Measurements from ENCODE around the gene AKAP13.

Gene AKAP13

DNA sequence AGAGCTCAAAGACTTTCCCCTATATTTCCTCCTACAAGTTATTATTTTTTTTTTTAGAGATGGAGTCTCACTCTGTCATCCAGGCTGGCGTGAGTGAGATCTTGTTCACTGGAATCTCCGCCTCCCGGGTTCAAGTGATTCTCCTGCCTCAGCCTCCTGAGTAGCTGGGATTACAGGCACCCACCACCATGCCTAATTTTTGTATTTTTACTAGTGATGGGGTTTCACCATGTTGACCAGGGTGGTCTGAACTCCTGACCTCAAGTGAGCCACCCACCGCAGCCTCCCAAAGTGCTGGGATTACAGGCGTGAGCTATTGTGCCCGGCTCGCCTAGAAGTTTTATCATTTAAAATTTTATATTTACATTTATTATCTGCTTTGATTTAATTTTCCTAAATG, 5.9 kb downstream of the AKAP13 start:
- Mint-ChIP-seq H3K4me1 (peaks cover 43% of the 10 kb centered on the region), H3K27me3 (no peaks in the 10 kb centered on the region)

DNA sequence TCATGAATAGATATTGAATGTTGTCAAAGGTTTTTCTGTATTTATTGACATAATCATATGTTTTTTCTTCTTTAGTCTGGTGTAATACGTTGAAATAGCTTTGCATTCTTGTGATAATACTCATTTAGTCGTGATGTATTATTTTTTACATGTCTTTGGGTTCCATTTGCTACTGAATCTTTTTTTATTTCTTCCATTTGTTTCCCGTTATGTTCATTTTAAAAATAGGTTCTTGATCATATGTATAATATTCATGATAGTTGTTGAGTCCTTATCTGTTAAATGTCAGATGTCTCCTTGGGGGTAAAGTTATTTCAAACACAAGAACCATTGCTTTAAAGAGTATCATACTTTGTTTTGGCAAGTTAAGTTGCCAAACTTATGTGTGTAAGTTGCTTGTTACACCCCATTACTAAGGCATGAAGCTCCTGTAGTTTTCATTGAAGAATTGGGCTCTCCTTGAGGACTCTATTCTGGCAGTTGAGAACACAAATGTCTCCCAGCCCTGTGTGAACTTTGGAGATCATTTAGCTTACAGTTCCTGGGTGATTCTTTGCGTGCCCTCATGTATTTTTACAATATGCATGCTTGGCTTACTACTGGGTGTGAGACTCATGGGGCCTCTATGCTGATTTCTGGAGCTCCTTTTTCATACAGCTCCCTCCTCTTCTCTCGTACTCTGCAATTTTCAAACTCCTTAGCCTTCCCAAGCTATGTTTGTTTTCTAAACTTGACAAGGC, 8.3 kb downstream of the AKAP13 start:
- no peak for DNase-seq (ENCODE audit: low spot score in 2 of 2)
- Mint-ChIP-seq H3K4me3 (peak overlapping the region; percentile 66), H3K27ac (no peak overlapping the region), H3K27me3 (no peaks in the 10 kb centered on the region), H3K36me3 (peaks cover 12% of the 10 kb centered on the region), H3K4me1 (peaks cover 32% of the 10 kb centered on the region), H3K9me3 (no peaks in the 10 kb centered on the region)
- ATAC-seq (ENCODE audit: low read depth): no peak

More for the DNA sequence above, 5.9 kb downstream of the AKAP13 start:
- ATAC-seq (ENCODE audit: low read depth) (no peak), DNase-seq (ENCODE audit: low spot score in 2 of 2) (no peak)
- Mint-ChIP-seq H3K9me3 (no peaks in the 10 kb centered on the region), H3K4me3 (no peak overlapping the region), H3K27ac (no peak overlapping the region), H3K36me3 (peaks cover 12% of the 10 kb centered on the region)

DNA sequence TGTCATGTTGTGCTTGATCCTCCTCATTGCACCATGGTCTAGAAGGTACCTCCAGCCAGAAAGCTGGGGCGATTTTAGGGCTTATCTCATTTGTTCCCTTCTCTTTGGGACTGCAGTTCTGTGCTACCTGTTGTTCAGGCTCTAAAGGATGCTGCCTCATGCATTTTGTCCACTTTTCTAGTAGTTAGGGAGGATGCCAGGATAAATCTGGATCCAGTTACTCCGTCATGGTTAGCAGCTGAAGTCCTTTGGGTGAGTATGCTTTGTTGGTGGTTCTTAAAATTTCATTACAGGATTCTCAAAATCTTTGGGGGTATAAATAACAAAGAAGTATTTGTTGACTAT, 8.9 kb downstream of the AKAP13 start:
- Mint-ChIP-seq H3K4me1 (peaks cover 37% of the 10 kb centered on the region), H3K27ac (no peak overlapping the region), H3K4me3 (no peak overlapping the region), H3K9me3 (no peaks in the 10 kb centered on the region), H3K36me3 (peaks cover 12% of the 10 kb centered on the region), H3K27me3 (no peaks in the 10 kb centered on the region)
- no peak for DNase-seq (ENCODE audit: low spot score in 2 of 2)
- no peak for ATAC-seq (ENCODE audit: low read depth)

DNA sequence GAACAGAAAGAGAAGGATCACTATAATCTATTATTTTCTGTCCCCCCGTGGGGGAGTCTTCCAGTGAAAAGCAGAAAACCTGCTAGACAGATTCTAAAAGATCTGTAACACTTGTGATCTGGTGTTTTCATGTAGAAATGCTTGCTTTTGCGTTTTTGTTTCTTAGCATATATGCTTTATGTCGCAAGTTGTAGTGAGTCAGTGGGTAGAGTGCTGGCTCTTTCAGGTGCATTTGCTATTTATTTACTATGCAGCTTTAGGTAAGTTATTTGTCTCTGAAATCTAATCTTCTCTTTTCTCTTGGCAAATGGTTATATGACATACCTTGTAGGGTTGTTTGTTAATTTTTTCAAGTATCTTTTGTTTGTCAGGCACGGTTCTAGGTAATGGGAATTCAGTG, 9.4 kb downstream of the AKAP13 start:
- DNase-seq (ENCODE audit: low spot score in 2 of 2) (no peak), ATAC-seq (ENCODE audit: low read depth) (no peak)
- H3K4me3 Mint-ChIP-seq: no peak overlapping the region
- no peaks in the 10 kb centered on the region for H3K27me3 Mint-ChIP-seq
- peaks cover 39% of the 10 kb centered on the region for H3K4me1 Mint-ChIP-seq
- no peak overlapping the region for H3K27ac Mint-ChIP-seq
- peaks cover 11% of the 10 kb centered on the region for H3K36me3 Mint-ChIP-seq
- H3K9me3 Mint-ChIP-seq: no peaks in the 10 kb centered on the region

DNA sequence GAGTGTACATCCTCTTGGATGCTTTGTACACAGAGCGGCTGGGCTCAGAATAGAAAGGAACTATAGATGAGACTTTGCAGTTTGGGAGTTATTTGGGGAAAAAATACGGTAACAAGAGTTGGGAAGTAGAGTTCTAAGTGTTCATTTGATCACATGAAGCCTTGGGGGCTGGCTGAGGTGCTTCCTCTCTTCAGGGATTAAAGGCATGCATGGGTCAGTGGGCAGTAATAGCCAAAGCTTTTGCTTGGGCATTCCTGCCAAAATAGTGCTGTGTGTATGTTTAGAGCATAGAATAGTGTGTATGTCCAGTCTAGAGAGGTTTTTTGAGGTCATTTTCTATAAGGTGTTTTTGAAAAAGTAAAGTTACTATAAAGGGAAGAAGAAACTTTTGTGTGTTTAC, 12.8 kb downstream of the AKAP13 start:
- peak overlapping the region; percentile 74 for H3K27ac Mint-ChIP-seq
- no peaks in the 10 kb centered on the region for H3K27me3 Mint-ChIP-seq
- H3K9me3 Mint-ChIP-seq: no peaks in the 10 kb centered on the region
- no peak overlapping the region for H3K4me3 Mint-ChIP-seq
- peaks cover 4% of the 10 kb centered on the region for H3K36me3 Mint-ChIP-seq
- DNase-seq (ENCODE audit: low spot score in 2 of 2) (no peak), ATAC-seq (ENCODE audit: low read depth) (no peak)
- H3K4me1 Mint-ChIP-seq: peaks cover 31% of the 10 kb centered on the region

DNA sequence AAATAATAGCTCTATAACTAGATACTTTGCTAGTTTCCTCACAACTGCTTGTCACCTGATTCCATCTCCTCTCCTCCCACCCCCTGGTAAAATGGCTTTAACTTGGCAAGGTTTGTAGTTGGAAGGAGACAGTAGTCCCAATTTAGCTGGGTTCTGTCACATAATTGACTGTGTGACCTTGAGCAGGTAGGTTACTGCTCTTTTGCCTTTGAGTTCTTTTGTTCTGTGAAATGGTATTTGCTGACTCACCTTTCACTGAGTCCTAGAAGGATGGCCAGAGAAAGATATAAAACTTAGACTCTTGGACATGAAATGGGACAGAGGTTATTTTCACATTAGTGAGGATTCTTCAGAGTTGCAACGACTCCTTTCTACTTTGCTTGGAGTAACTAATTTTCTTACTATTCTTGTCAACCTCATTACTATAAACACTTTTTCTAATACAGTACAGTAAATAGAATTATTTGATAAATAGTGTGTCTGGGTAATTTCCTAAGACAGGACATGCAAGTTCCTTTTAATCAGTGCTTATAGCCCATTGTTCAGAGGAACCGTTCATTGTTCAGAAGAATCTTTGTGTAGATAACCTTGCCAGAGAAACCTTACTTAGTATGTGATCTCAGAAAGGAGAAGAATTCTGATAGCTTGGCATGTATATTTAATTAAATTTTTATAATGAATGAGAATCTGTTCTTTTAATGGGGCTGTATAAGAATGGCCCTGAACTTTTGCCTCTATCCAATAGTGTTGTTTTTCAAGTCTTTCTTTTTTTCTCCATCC, 14.3 kb downstream of the AKAP13 start:
- peaks cover 36% of the 10 kb centered on the region for H3K4me1 Mint-ChIP-seq
- H3K27ac Mint-ChIP-seq: peak overlapping the region; percentile 14
- ATAC-seq (ENCODE audit: low read depth) (no peak), DNase-seq (ENCODE audit: low spot score in 2 of 2) (no peak)
- peaks cover 8% of the 10 kb centered on the region for H3K36me3 Mint-ChIP-seq
- no peaks in the 10 kb centered on the region for H3K27me3 Mint-ChIP-seq
- H3K9me3 Mint-ChIP-seq: no peaks in the 10 kb centered on the region
- no peak overlapping the region for H3K4me3 Mint-ChIP-seq

DNA sequence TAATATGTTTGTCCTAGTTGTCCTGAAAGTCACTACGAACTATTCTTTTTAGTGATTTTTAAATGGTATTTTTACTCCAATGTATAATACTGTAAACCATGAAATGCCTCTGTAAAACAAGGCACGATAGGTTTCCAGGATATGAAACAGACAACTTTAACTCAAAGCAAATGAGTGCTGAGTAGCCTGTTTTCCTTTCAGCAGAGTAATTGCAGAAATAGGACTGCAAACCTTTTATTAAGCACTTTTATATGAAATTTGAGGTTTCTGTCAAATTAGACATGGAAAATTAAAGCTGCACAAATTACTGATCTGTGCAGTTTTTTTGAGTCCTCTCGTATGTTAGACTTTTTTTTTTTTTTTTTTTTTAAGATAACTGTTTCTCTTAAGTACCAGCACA, 16.2 kb downstream of the AKAP13 start:
- H3K36me3 Mint-ChIP-seq: peaks cover 6% of the 10 kb centered on the region
- no peaks in the 10 kb centered on the region for H3K27me3 Mint-ChIP-seq
- no peaks in the 10 kb centered on the region for H3K9me3 Mint-ChIP-seq
- DNase-seq (ENCODE audit: low spot score in 2 of 2) (no peak), ATAC-seq (ENCODE audit: low read depth) (no peak)
- H3K4me3 Mint-ChIP-seq: no peak overlapping the region
- peaks cover 42% of the 10 kb centered on the region for H3K4me1 Mint-ChIP-seq
- no peak overlapping the region for H3K27ac Mint-ChIP-seq

DNA sequence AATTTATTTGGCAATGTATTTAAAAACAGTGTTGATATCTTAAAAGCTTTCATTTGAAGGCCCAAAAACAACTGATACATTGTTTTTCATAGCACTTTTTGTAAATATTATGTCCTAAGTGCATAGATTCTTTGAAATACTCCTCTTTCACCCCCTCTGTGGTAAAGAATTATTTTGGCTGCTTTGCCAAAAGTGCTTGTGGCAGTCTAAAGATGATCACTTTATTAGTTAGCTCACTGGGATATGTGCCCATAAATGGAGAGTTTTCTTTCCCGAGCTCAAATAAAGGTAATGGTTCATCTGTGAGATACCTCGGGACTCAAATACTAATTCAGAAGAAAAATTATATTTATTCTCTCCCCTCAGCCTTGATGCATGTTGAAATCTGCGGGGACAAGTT, 16.7 kb downstream of the AKAP13 start:
- H3K9me3 Mint-ChIP-seq: no peaks in the 10 kb centered on the region
- H3K4me1 Mint-ChIP-seq: peaks cover 48% of the 10 kb centered on the region
- no peak overlapping the region for H3K4me3 Mint-ChIP-seq
- H3K27ac Mint-ChIP-seq: peak overlapping the region; percentile 35
- ATAC-seq (ENCODE audit: low read depth): no peak
- H3K27me3 Mint-ChIP-seq: no peaks in the 10 kb centered on the region
- peaks cover 6% of the 10 kb centered on the region for H3K36me3 Mint-ChIP-seq
- no peak for DNase-seq (ENCODE audit: low spot score in 2 of 2)

DNA sequence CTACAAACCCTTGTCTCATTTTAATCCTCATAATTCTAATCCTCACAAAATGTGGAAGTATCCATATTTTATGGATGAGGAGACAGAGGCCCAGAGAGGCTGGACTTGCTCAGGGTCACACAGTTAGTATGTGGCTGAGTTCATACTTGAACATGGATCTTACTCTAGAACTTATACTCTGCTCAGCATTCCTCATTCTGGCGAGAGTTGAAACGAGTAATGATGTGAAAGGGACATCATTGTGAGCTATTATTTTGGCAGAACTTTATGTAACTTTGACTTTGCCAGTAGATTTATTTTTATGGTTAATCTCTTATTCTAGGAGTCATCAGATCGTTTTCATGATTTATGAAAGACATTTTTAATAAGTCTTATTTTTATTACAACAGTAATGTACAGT, 17.5 kb downstream of the AKAP13 start:
- H3K36me3 Mint-ChIP-seq: peaks cover 6% of the 10 kb centered on the region
- DNase-seq (ENCODE audit: low spot score in 2 of 2) (no peak), ATAC-seq (ENCODE audit: low read depth) (no peak)
- H3K9me3 Mint-ChIP-seq: no peaks in the 10 kb centered on the region
- H3K4me3 Mint-ChIP-seq: no peak overlapping the region
- no peaks in the 10 kb centered on the region for H3K27me3 Mint-ChIP-seq
- peaks cover 50% of the 10 kb centered on the region for H3K4me1 Mint-ChIP-seq
- H3K27ac Mint-ChIP-seq: peak overlapping the region; percentile 35

DNA sequence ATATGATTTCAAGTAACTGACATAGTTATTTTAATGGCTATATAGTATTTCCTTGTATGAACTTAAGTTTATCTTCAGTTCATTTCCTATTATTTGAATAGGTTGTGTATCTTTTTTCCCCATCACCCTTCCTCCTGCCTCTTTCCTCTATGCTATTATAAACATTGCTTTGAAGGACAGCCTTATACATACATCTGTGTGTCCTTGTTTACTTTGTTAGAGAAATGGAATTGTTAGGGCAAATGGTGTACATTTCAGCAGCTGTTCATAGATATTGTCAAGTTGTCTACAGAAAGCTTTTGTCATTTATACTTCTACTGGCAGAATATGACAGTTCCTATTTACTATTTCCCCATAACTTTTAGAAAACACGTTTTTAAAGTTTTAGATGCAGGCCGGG, 18.4 kb downstream of the AKAP13 start:
- Mint-ChIP-seq H3K4me3 (no peak overlapping the region), H3K36me3 (peaks cover 6% of the 10 kb centered on the region), H3K27ac (no peak overlapping the region), H3K4me1 (peaks cover 43% of the 10 kb centered on the region), H3K9me3 (no peaks in the 10 kb centered on the region), H3K27me3 (no peaks in the 10 kb centered on the region)
- no peak for ATAC-seq (ENCODE audit: low read depth)
- DNase-seq (ENCODE audit: low spot score in 2 of 2): no peak

DNA sequence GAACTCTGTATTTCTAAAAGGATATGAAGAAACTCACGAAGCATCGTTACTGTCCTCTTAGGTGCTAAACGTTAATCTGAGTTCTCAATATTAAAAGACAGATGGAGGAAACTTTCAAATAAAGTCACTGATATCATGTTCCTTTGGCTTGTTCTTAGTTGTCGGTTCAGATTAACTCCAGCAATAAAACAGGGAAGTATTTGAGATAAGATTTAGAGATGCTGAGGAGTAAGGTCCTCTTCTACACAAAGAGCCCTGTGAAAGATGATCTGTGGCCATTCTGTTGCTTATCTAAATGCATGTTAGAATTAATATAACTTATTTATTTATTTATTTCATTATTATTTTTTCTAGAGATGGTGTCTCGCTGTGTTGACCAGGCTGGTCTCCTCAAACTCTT, 19.2 kb downstream of the AKAP13 start:
- H3K36me3 Mint-ChIP-seq: peaks cover 6% of the 10 kb centered on the region
- no peak for ATAC-seq (ENCODE audit: low read depth)
- no peak for DNase-seq (ENCODE audit: low spot score in 2 of 2)
- H3K4me3 Mint-ChIP-seq: no peak overlapping the region
- no peaks in the 10 kb centered on the region for H3K9me3 Mint-ChIP-seq
- H3K27me3 Mint-ChIP-seq: no peaks in the 10 kb centered on the region
- H3K27ac Mint-ChIP-seq: no peak overlapping the region
- H3K4me1 Mint-ChIP-seq: peaks cover 43% of the 10 kb centered on the region

DNA sequence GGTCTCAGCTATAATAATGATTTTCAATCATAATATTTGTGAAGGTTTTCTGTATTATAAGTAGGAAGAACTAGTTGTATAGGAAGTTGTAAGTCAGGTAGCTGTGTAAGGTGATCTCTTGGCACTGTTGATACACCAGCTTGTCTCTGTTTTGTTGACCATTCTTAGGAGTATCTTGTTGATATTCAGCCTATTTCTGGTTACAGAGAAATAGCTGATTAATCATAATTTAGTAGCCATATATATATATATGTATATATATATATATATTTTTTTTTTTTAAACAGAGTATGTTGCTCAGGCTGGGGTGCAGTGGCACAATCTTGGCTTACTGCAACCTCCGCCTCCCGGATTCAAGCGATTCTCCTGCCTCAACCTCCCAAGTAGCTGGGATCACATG, 20.2 kb downstream of the AKAP13 start:
- peaks cover 46% of the 10 kb centered on the region for H3K4me1 Mint-ChIP-seq
- H3K27ac Mint-ChIP-seq: peak overlapping the region; percentile 95

DNA sequence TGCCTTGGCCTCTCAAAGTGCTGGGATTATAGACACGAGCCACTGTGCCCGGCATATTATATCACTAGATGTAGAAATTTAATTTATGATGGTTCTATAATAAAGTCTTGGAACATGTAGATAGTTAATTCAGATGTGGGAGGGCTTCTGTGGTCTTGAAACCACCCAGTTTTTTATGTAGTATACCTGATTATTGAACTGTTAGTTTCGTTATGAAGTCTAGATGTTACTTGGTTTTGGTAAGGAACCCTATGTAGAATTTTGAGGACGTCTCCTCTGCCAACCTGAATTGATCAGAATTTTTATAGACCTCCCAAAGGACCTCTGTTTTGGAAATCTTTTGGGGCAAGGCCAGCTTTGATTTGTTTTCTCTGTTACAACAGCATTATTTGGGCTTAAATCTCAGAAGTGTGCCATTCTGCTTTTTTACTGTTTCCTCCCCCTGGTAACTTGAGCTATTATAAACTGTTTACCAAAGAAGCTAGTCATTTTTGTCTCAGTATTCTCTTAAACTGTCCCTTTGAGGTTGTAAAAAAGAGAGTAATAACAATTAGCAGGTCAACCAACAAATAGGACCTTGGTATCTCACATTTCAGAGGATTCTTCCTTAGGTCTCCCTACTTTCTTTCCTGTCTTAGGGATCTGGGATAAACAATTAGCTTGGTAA, 20.8 kb downstream of the AKAP13 start:
- Mint-ChIP-seq H3K27ac (peak overlapping the region; percentile 95), H3K9me3 (no peaks in the 10 kb centered on the region), H3K27me3 (no peaks in the 10 kb centered on the region), H3K36me3 (peaks cover 5% of the 10 kb centered on the region), H3K4me3 (peak overlapping the region; percentile 68), H3K4me1 (peaks cover 44% of the 10 kb centered on the region)
- peak; percentile 52 for ATAC-seq (ENCODE audit: low read depth)
- no peak for DNase-seq (ENCODE audit: low spot score in 2 of 2)

More for the DNA sequence above, 20.2 kb downstream of the AKAP13 start:
- Mint-ChIP-seq H3K27me3 (no peaks in the 10 kb centered on the region), H3K9me3 (no peaks in the 10 kb centered on the region), H3K4me3 (peak overlapping the region; percentile 68), H3K36me3 (peaks cover 6% of the 10 kb centered on the region)
- ATAC-seq (ENCODE audit: low read depth) (no peak), DNase-seq (ENCODE audit: low spot score in 2 of 2) (no peak)

DNA sequence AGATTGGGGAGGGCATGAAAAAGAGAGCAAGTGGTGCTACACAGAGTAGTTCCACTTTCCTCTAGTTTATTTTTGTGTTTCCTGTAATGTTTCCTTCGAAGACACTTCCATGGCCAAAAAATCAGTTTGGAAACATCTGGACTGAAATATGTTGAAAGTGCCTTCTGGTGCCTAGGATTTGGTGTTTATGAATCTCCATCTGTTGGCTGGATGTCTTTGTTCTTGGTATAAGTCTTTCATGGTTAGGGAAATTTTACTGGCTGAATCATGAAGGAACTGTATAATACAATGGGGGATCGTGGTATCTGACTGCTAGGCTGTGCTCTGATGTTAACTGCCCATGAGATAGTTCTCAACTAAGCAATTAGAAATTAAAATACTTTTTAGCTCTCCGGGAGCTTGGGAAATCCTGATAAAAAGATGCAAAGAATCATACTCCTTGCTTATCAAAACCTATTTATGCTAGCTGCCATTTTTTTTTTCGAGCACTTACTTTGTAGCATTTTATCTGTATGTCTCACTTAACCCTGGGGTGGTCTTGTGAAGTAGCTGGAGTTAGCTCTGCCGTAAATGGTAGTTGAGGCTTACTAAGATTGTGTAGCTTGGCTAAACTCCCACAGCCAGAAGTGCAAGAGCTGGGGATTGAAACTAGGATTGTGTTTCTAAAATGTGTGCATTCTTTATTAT, 21.9 kb downstream of the AKAP13 start:
- Mint-ChIP-seq H3K4me1 (peaks cover 48% of the 10 kb centered on the region), H3K27ac (peak overlapping the region; percentile 95), H3K9me3 (no peaks in the 10 kb centered on the region), H3K27me3 (no peaks in the 10 kb centered on the region), H3K4me3 (peak overlapping the region; percentile 60), H3K36me3 (peaks cover 5% of the 10 kb centered on the region)
- DNase-seq (ENCODE audit: low spot score in 2 of 2) (no peak), ATAC-seq (ENCODE audit: low read depth) (no peak)

Measured in memory B cell (primary cell).